Measurements from ENCODE around the gene FSTL1.

GRCh38 chr3:120394347-120394746 is 56.4 kb downstream of the FSTL1 start:
- TF ChIP-seq CTBP1 (IDR thresholded peaks at IDR 0.05; ENCODE audit: borderline replicate concordance) (no peak), SP1 (IDR thresholded peaks at IDR 0.05) (no peak), ZNF384 (IDR thresholded peaks at IDR 0.05) (no peak), ELF4 (IDR thresholded peaks at IDR 0.05) (no peak), FOXK2 (IDR thresholded peaks at IDR 0.05) (no peak), PKNOX1 (IDR thresholded peaks at IDR 0.05) (no peak), FOXA1 (IDR thresholded peaks at IDR 0.05) (no peak), FOXM1 (IDR thresholded peaks at IDR 0.05; ENCODE audit: borderline replicate concordance) (no peak), LEF1 (IDR thresholded peaks at IDR 0.05; ENCODE audit: borderline replicate concordance) (no peak), BHLHE40 (IDR thresholded peaks at IDR 0.05; ENCODE audit: borderline replicate concordance) (no peak), L3MBTL2 (conservative IDR thresholded peaks at IDR 0.05) (no peak), HDGF (IDR thresholded peaks at IDR 0.05; ENCODE audit: borderline replicate concordance) (no peak), ARNT (IDR thresholded peaks at IDR 0.05) (no peak), NFRKB (IDR thresholded peaks at IDR 0.05) (no peak)

Data from HEK293T (cell line).